IPS-20b (cell line): ENCODE data around the gene UPF1.
"Not testable (repeated sequence)": the region's sequence is repeated elsewhere in the genome, so short reads cannot be mapped to it uniquely, and the experiment has no call there.

Source experiments
- H3K27ac ChIP-seq: one replicate; pipeline ENCODE4 v1.5.1; 2013; ENCODE audit warnings: low read length
- H3K27me3 ChIP-seq: 2 replicates; pipeline ENCODE4 v1.6.1; 2013; ENCODE audit warnings: mild to moderate bottlenecking, low read length, inconsistent platforms; ENCODE audit not compliant: insufficient read depth
- H3K36me3 ChIP-seq: 2 replicates; pipeline ENCODE4 v1.6.1; 2013; ENCODE audit warnings: low read depth, mild to moderate bottlenecking, inconsistent platforms, low read length, moderate library complexity; ENCODE audit not compliant: insufficient read depth
- H3K4me1 ChIP-seq: 2 replicates; pipeline ENCODE4 v1.6.1; 2013; ENCODE audit warnings: mild to moderate bottlenecking, control low read depth, inconsistent platforms, low read length, moderate library complexity; ENCODE audit not compliant: insufficient read depth
- H3K4me3 ChIP-seq: 2 replicates; pipeline ENCODE4 v1.5.1; 2013; ENCODE audit warnings: mild to moderate bottlenecking, low read length, inconsistent platforms
- H3K9ac ChIP-seq: 2 replicates; pipeline ENCODE4 v1.6.1; 2013; ENCODE audit warnings: low read depth, mild to moderate bottlenecking, inconsistent platforms, low read length, moderate library complexity
- H3K9me3 ChIP-seq: 2 replicates; pipeline ENCODE4 v1.6.1; 2013; ENCODE audit warnings: mild to moderate bottlenecking, low read depth, low read length, inconsistent platforms; ENCODE audit not compliant: insufficient read depth

Gene UPF1

GRCh38 chr19:18910801-18911436 is 79.2 kb downstream of the UPF1 start:
- no peak overlapping the region for H3K9ac ChIP-seq
- peaks cover 20% of the 10 kb centered on the region for H3K36me3 ChIP-seq
- H3K27ac ChIP-seq = no peak overlapping the region
- H3K27me3 ChIP-seq = no peaks in the 10 kb centered on the region
- no peaks in the 10 kb centered on the region for H3K9me3 ChIP-seq
- no peak overlapping the region for H3K4me3 ChIP-seq
- H3K4me1 ChIP-seq = no peaks in the 10 kb centered on the region

GRCh38 chr19:18912933-18913332 is 81.2 kb downstream of the UPF1 start:
- Histone ChIP-seq H3K36me3 (peaks cover 16% of the 10 kb centered on the region; the same call in 1 of the 2 replicates), H3K27ac (no peak overlapping the region), H3K4me3 (no peak overlapping the region), H3K27me3 (no peaks in the 10 kb centered on the region), H3K4me1 (no peaks in the 10 kb centered on the region), H3K9me3 (no peaks in the 10 kb centered on the region), H3K9ac (no peak overlapping the region)

- no peak overlapping the region for H3K9ac ChIP-seq
- no peaks in the 10 kb centered on the region for H3K4me1 ChIP-seq
- H3K9me3 ChIP-seq = no peaks in the 10 kb centered on the region
- H3K27me3 ChIP-seq = no peaks in the 10 kb centered on the region
- peaks cover 16% of the 10 kb centered on the region; the same call in 1 of the 2 replicates for H3K36me3 ChIP-seq
- no peak overlapping the region for H3K27ac ChIP-seq
- no peak overlapping the region for H3K4me3 ChIP-seq
These were observed 81.7 kb downstream of the UPF1 start for GRCh38 chr19:18913466-18913865.

GRCh38 chr19:18915639-18916038 is 83.9 kb downstream of the UPF1 start:
- Histone ChIP-seq H3K4me3 (no peak overlapping the region), H3K9ac (no peak overlapping the region), H3K4me1 (peaks cover 4% of the 10 kb centered on the region), H3K27me3 (no peaks in the 10 kb centered on the region), H3K27ac (no peak overlapping the region), H3K9me3 (no peaks in the 10 kb centered on the region), H3K36me3 (0 out of 2 replicates have a peak, but pooled peaks cover 5% of the 10 kb centered on the region)

- not testable (repeated sequence) for H3K9me3 ChIP-seq, H3K27me3 ChIP-seq, H3K4me1 ChIP-seq, H3K27ac ChIP-seq, H3K9ac ChIP-seq, H3K4me3 ChIP-seq
- peaks cover 13% of the 10 kb centered on the region for H3K36me3 ChIP-seq
These were observed 85.8 kb downstream of the UPF1 start for GRCh38 chr19:18917593-18917992.
